IMR-90 (cell line): ENCODE measurements around the gene ZNHIT1. TPM values are rescaled to one million over a fixed set of nuclear protein-coding genes. Genes with fewer than 3 reads are reported as not detected.

Experiments used
- ATAC-seq: fragments of 200-7000 bp; cut with Tn5 transposase; 2 replicates; pipeline ENCODE4 v1.9.1; 2020; ENCODE audit warnings: low read depth, mild to moderate bottlenecking, moderate library complexity
- BruUV-seq: library from RNA; stranded (reverse); fragments of 400-500 nt; replicated peaks from 2 replicates; lab custom pipeline; 2021; lab: Mats Ljungman, UMichigan
- CTCF ChIA-PET: fragments of 300-600 bp; formaldehyde crosslinking; extraction: SDS; loops from one replicate; lab custom pipeline; 2021; ENCODE audit warnings: antibody characterized with exemption; lab: Yijun Ruan, JAX
- POLR2A ChIA-PET: fragments of 300-600 bp; sonication (Branson Sonifier 250); formaldehyde crosslinking; loops from one replicate; lab custom pipeline; 2022; ENCODE audit warnings: antibody characterized with exemption; ENCODE audit not compliant: unreplicated experiment; lab: Charles Lee
- DNase-seq: peaks from one replicate; pipeline ENCODE4 v3.0.0; 2013
- H2AFZ ChIP-seq: replicated peaks from 2 replicates; pipeline ENCODE3; 2013; ENCODE audit warnings: low read length, mild to moderate bottlenecking; ENCODE audit not compliant: poor library complexity
- H2AK5ac ChIP-seq: 2 replicates; pipeline ENCODE4 v1.6.1; 2013; ENCODE audit warnings: low read depth, low read length, inconsistent platforms
- H2AK9ac ChIP-seq: replicated peaks from 2 replicates; pipeline ENCODE3; 2013; ENCODE audit warnings: mild to moderate bottlenecking, low read depth, low read length, moderate library complexity; ENCODE audit not compliant: poor library complexity
- H2BK120ac ChIP-seq: 2 replicates; pipeline ENCODE4 v1.6.1; 2013; ENCODE audit warnings: low read depth, low read length, inconsistent platforms
- H2BK15ac ChIP-seq: 3 replicates; pipeline ENCODE4 v1.6.1; 2013; ENCODE audit warnings: low read depth, low read length, inconsistent platforms
- H2BK20ac ChIP-seq: 2 replicates; pipeline ENCODE4 v1.6.1; 2013; ENCODE audit warnings: low read depth, mild to moderate bottlenecking, inconsistent platforms, low read length, moderate library complexity
- H2BK5ac ChIP-seq: 2 replicates; pipeline ENCODE4 v1.6.1; 2013; ENCODE audit warnings: mild to moderate bottlenecking, low read depth, low read length, inconsistent platforms; ENCODE audit not compliant: poor library complexity, severe bottlenecking
- H3K14ac ChIP-seq: replicated peaks from 2 replicates; pipeline ENCODE4 v1.6.1; 2013; ENCODE audit warnings: low read depth, low read length, inconsistent platforms
- H3K18ac ChIP-seq: 2 replicates; pipeline ENCODE4 v1.6.1; 2013; ENCODE audit warnings: low read depth, low read length, control low read depth
- H3K23ac ChIP-seq: 2 replicates; pipeline ENCODE4 v1.6.1; 2013; ENCODE audit warnings: low read depth, low read length, inconsistent platforms
- H3K27ac ChIP-seq: 2 replicates; pipeline ENCODE4 v1.5.1; 2013; ENCODE audit warnings: mild to moderate bottlenecking, control low read depth, low read length; ENCODE audit not compliant: insufficient read depth
- H3K27me3 ChIP-seq: 2 replicates; pipeline ENCODE4 v1.6.1; 2013; ENCODE audit warnings: low read length; ENCODE audit not compliant: control insufficient read depth, insufficient read depth
- H3K36me3 ChIP-seq: 2 replicates; pipeline ENCODE4 v1.6.1; 2013; ENCODE audit warnings: low read length, mixed read lengths; ENCODE audit not compliant: control insufficient read depth, insufficient read depth
- H3K4ac ChIP-seq: 2 replicates; pipeline ENCODE4 v1.6.1; 2013; ENCODE audit warnings: low read depth, low read length, inconsistent platforms
- H3K4me1 ChIP-seq: 2 replicates; pipeline ENCODE4 v1.6.1; 2013; ENCODE audit warnings: low read length, mixed read lengths; ENCODE audit not compliant: control insufficient read depth, insufficient read depth
- H3K4me2 ChIP-seq: 2 replicates; pipeline ENCODE4 v1.6.1; 2013; ENCODE audit warnings: low read depth, mild to moderate bottlenecking, control low read depth, low read length, moderate library complexity
- H3K4me3 ChIP-seq: 2 replicates; pipeline ENCODE4 v1.5.1; 2013; ENCODE audit warnings: low read depth, mild to moderate bottlenecking, control low read depth, low read length, moderate library complexity; ENCODE audit not compliant: insufficient read depth
- H3K56ac ChIP-seq: 2 replicates; pipeline ENCODE4 v1.6.1; 2013; ENCODE audit warnings: low read length, inconsistent platforms; ENCODE audit not compliant: insufficient read depth; ENCODE audit errors: extremely low read depth
- H3K79me1 ChIP-seq, 2 experiments: 2 replicates each; pipeline ENCODE4 v1.6.1; 2013; ENCODE audit warnings: low read length in 2 of 2, inconsistent platforms in 1 of 2, low read depth in 1 of 2
- H3K9ac ChIP-seq: 2 replicates; pipeline ENCODE4 v1.6.1; 2013; ENCODE audit warnings: low read depth, low read length, control low read depth
- H3K9me1 ChIP-seq: 2 replicates; pipeline ENCODE4 v1.6.1; 2013; ENCODE audit warnings: low read length, inconsistent platforms; ENCODE audit not compliant: insufficient read depth
- H3K9me3 ChIP-seq: 2 replicates; pipeline ENCODE4 v1.6.1; 2013; ENCODE audit warnings: low read length; ENCODE audit not compliant: control insufficient read depth, insufficient read depth
- H4K20me1 ChIP-seq: 2 replicates; pipeline ENCODE4 v1.6.1; 2013; ENCODE audit warnings: low read length, inconsistent platforms; ENCODE audit not compliant: insufficient read depth
- H4K5ac ChIP-seq: 2 replicates; pipeline ENCODE4 v1.6.1; 2013; ENCODE audit warnings: mild to moderate bottlenecking, low read depth, low read length, control low read depth
- H4K8ac ChIP-seq, 2 experiments: 2 replicates each; pipeline ENCODE4 v1.6.1; 2013; ENCODE audit warnings: low read depth in 2 of 2, low read length in 2 of 2, control low read depth in 1 of 2, inconsistent platforms in 1 of 2
- H4K91ac ChIP-seq: 2 replicates; pipeline ENCODE4 v1.6.1; 2013; ENCODE audit warnings: low read depth, low read length, inconsistent platforms; ENCODE audit not compliant: insufficient read depth
- MAZ ChIP-seq: IDR thresholded peaks from 2 replicates; pipeline ENCODE4 v1.6.1; 2012; ENCODE audit warnings: low read depth, mild to moderate bottlenecking, low read length, improper control_type of control experiment, moderate library complexity, borderline replicate concordance
- NFE2L2 ChIP-seq: fragments of 150-350 bp; IDR thresholded peaks from 2 replicates; pipeline ENCODE4 v1.6.1; 2016; ENCODE audit warnings: low read depth, mild to moderate bottlenecking, low read length
- RAD21 ChIP-seq: IDR thresholded peaks from 2 replicates; pipeline ENCODE4 v1.6.1; 2012; ENCODE audit warnings: low read length, improper control_type of control experiment
- RFX5 ChIP-seq: IDR thresholded peaks from 2 replicates; pipeline ENCODE4 v1.8.0; 2012; ENCODE audit warnings: low read depth, mild to moderate bottlenecking, low read length, moderate library complexity
- SMC3 ChIP-seq: fragments of 150-350 bp; IDR thresholded peaks from 2 replicates; pipeline ENCODE4 v1.6.1; 2016; ENCODE audit warnings: low read depth, mild to moderate bottlenecking, antibody characterized with exemption, low read length, moderate library complexity
- WGBS, 2 experiments: methylation state at CpG; one replicate each; pipeline versions ENCODE4 v1.1.5 to v1.1.7; 2013; ENCODE audit warnings: missing lambda C conversion rate in 2 of 2; ENCODE audit not compliant: insufficient read length in 1 of 2; ENCODE audit errors: extremely low coverage in 2 of 2; 5-methylcytosine and 5-hydroxymethylcytosine counted together
- dilution Hi-C: fragments of 300-500 bp; cut with HindIII; formaldehyde crosslinking; loops from one replicate; pipeline ENCODE4 v1.14.3; 2018; ENCODE audit warnings: low sequenced_read_pairs; ENCODE audit not compliant: unreplicated experiment
- in situ Hi-C: fragments of 300-500 bp; cut with MboI; formaldehyde crosslinking; loops from 3 replicates; pipeline ENCODE4 v1.14.3; 2019; ENCODE audit warnings: low sequenced_read_pairs, inconsistent platforms, mixed read lengths
- intact Hi-C: fragments of 100-400 bp; cut with micrococcal nuclease; formaldehyde crosslinking; loops from 2 replicates; pipeline ENCODE4 v1.10.0; 2022
- polyA plus RNA-seq, 3 experiments: library from polyadenylated mRNA; depleted of rRNA; stranded (reverse); fragments of >200 nt; gene quantifications; 2 replicates each; pipeline ENCODE4 v1.2.3, GENCODE V29; 2012; ENCODE audit warnings: low replicate concordance in 1 of 3
- total RNA-seq: library from RNA; depleted of rRNA; stranded (reverse); fragments of >200 nt; gene quantifications from 2 replicates; pipeline ENCODE4 v1.2.3, GENCODE V29; 2012

Gene ZNHIT1
- total and polyA plus RNA-seq, 2 of the 4 experiments (the other 2 are of a cell fraction), result 31.7 to 47.1 TPM

DNA sequence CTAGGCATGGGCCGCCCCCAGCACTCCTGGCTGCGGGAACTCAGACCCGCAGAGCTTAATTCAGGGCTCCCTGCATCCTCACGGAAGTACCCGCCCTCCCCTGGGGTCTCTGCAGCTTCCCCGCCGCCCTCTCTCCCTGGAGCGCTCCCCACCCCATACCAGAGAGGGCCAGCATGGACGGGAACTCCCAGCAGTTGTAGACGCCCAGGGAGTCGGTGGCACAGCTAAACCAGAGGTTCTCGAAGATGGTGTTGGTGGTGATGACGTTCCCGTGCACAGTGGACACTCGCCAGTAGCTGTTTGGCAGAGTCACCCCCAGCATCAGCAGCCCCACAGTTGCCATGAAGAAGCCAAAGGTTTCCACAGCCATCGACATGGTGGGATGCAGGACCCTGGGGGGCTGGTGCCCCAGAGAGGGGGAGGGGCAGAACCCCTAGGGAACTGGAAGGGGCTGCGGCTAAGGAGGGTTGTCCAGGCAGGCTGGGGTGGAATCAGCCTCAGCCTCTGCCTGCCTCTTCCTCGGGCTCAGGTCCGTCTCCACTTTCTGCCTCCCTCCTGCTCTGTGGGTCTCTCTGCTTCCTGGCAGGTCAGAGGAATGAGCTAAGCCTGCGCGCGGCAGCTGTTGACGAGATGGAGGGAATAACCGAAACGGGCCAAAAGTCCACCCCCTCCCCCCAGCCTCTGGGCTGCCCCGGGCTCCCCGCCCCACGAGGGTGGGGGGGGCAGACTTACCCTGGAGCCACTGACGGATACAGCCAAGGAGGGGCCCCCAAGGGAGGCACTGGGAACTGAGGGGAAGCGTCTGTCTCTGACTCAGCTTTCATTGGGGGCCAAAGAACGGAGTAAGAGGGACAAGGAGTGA, 19.5 kb downstream of the ZNHIT1 start, which contains the start of gene CLDN15:
Gene CLDN15 (minus strand): TSS at position 597 of the 862 bp plus-strand sequence. CDS start 221 bp downstream, at position 376.
- TF ChIP-seq RFX5 (no peak), RAD21 (no peak), NFE2L2 (no peak), MAZ (peak; percentile 59; the same call in 1 of the 2 replicates), SMC3 (no peak)
- Histone ChIP-seq H3K27ac (peak within 1 kb of the TSS; percentile 19; the same call in 1 of the 2 replicates), H3K4me3 (no peak within 1 kb of the TSS), H3K9me3 (no peaks in the 10 kb centered on the region), H3K14ac (0 out of 2 replicates have a peak within 1 kb of the TSS, but pooled peaks have one; percentile 41), H4K91ac (no peak within 1 kb of the TSS), H4K8ac (peak within 1 kb of the TSS; percentile 2 to 27; a peak in 1 of 4 replicates), H3K4me1 (peaks cover 5% of the 10 kb centered on the region), H3K36me3 (peaks cover 34% of the 10 kb centered on the region), H3K4me2 (no peak within 1 kb of the TSS; the same call in 1 of the 2 replicates), H3K79me1 (peaks cover 0 to 30% of the 10 kb centered on the region in 2 experiments; a peak in 2 of 4 replicates), H3K23ac (peak within 1 kb of the TSS; percentile 49; the same call in 1 of the 2 replicates), H3K56ac (no peak within 1 kb of the TSS), H2AK5ac (peak within 1 kb of the TSS; percentile 20), H2BK120ac (no peak within 1 kb of the TSS), H3K18ac (no peak within 1 kb of the TSS), H2AK9ac (peak within 1 kb of the TSS; percentile 95), H3K9ac (no peak within 1 kb of the TSS), H2BK20ac (no peak within 1 kb of the TSS), H3K4ac (peak within 1 kb of the TSS; percentile 25; the same call in 1 of the 2 replicates), H2AFZ (peak within 1 kb of the TSS; percentile 44), H2BK5ac (peak within 1 kb of the TSS; percentile 33), H2BK15ac (no peak within 1 kb of the TSS), H3K9me1 (no peaks in the 10 kb centered on the region; the same call in 1 of the 2 replicates), H4K20me1 (peaks cover 6% of the 10 kb centered on the region), H4K5ac (no peak within 1 kb of the TSS), H3K27me3 (no peaks in the 10 kb centered on the region)
- in situ Hi-C loops (no loop called here), dilution Hi-C loops (no loop called here), intact Hi-C loops (no loop called here)
- BruUV-seq, result no TSS peak
- DNase-seq (peak; percentile 61), ATAC-seq (peak; percentile 78)
- WGBS, 2 experiments, result 0% methylated on average over 2 of the region's 31 CpGs; no CpG with 5 or more reads in 1 of the 2 experiments
- ChIA-PET CTCF (no interaction called here), POLR2A (interaction anchor here (0.5 to 0.6 kb wide), 2 partner anchors 661 to 1166 kb away, joined by 3 to 5 read pairs; no protein-coding TSS in a partner anchor)
